ENCODE measurements around the gene GMDS.

Gene GMDS

DNA sequence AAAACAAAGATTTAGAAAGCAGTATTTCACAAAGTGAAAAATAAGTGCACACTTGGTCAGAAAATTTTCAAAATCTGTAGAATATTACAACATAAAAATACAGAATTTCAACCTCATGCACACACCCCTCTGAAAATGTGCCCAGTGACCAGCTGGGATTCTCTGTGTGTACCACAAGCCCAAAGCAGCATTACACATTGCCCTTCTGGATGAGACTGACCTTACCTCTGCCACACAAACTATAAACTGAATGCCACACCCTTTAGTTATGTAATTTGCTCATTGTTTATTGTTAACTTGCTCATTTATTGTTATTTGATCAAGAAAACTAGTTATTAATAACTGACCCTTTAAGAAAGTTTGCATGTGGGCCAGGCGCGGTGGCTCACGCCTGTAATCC, 332.7 kb downstream of the GMDS start:
- H2AFZ ChIP-seq (ENCODE audit: insufficient read depth, low read length, poor library complexity) = no peak overlapping the region
- H3K4me3 ChIP-seq (ENCODE audit: low read depth, low read length) = no peak overlapping the region
- no peak overlapping the region for H2BK120ac ChIP-seq (ENCODE audit: insufficient read depth, low read length, poor library complexity)
- no peak overlapping the region for H3K18ac ChIP-seq (ENCODE audit: low read length)
- H3K14ac ChIP-seq (ENCODE audit: low read length) = no peak overlapping the region
- H3K36me3 ChIP-seq (ENCODE audit: control insufficient read depth in 1 of 2, insufficient read depth in 2 of 2, low read length in 2 of 2) = no peaks in the 10 kb centered on the region
- H2AK5ac ChIP-seq (ENCODE audit: low read length) = no peak overlapping the region
- no peak overlapping the region for H3K4ac ChIP-seq (ENCODE audit: low read depth, low read length)
- no peak overlapping the region for H3K9ac ChIP-seq (ENCODE audit: low read length)
- no peak for DNase-seq
- H4K8ac ChIP-seq (ENCODE audit: low read depth, low read length) = no peak overlapping the region
- H2BK12ac ChIP-seq (ENCODE audit: low read length) = no peak overlapping the region
- no peak overlapping the region for H2BK5ac ChIP-seq (ENCODE audit: low read depth, low read length, poor library complexity)
- WGBS (ENCODE audit: extremely low coverage, insufficient coverage, insufficient read length) = no CpG with 5 or more reads among the region's 3 CpGs
- H3K27me3 ChIP-seq (ENCODE audit: insufficient read depth, low read length) = no peaks in the 10 kb centered on the region
- H3K79me2 ChIP-seq (ENCODE audit: control insufficient read depth, insufficient read depth, low read length, poor library complexity) = no peaks in the 10 kb centered on the region
- H4K91ac ChIP-seq (ENCODE audit: low read depth, low read length) = no peak overlapping the region
- H3K79me1 ChIP-seq (ENCODE audit: low read length) = no peaks in the 10 kb centered on the region
- H3K4me1 ChIP-seq (ENCODE audit: control insufficient read depth in 1 of 2, insufficient read depth in 2 of 2, low read length in 2 of 2) = peaks cover 4 to 6% of the 10 kb centered on the region in 2 experiments
- no peak overlapping the region for H3K23ac ChIP-seq (ENCODE audit: low read length)
- no peak overlapping the region for H3K4me2 ChIP-seq (ENCODE audit: low read length)
- no peaks in the 10 kb centered on the region for H3K9me3 ChIP-seq (ENCODE audit: insufficient read depth, low read depth, low read length)
- no peak overlapping the region for H4K12ac ChIP-seq (ENCODE audit: low read depth, low read length)
- H3K27ac ChIP-seq (ENCODE audit: low read depth, low read length) = no peak overlapping the region

- Histone ChIP-seq H3K4me1 (ENCODE audit: control insufficient read depth in 1 of 2, insufficient read depth in 2 of 2, low read length in 2 of 2) (no peaks in the 10 kb centered on the region), H2AK5ac (ENCODE audit: low read length) (no peak overlapping the region), H3K4me3 (ENCODE audit: low read depth, low read length) (no peak overlapping the region), H2BK12ac (ENCODE audit: low read length) (no peak overlapping the region), H4K12ac (ENCODE audit: low read depth, low read length) (no peak overlapping the region), H3K27me3 (ENCODE audit: insufficient read depth, low read length) (no peaks in the 10 kb centered on the region), H3K4ac (ENCODE audit: low read depth, low read length) (no peak overlapping the region), H2BK5ac (ENCODE audit: low read depth, low read length, poor library complexity) (no peak overlapping the region), H3K79me1 (ENCODE audit: low read length) (no peaks in the 10 kb centered on the region), H2AFZ (ENCODE audit: insufficient read depth, low read length, poor library complexity) (no peak overlapping the region), H3K18ac (ENCODE audit: low read length) (no peak overlapping the region), H3K9ac (ENCODE audit: low read length) (no peak overlapping the region), H3K14ac (ENCODE audit: low read length) (no peak overlapping the region), H2BK120ac (ENCODE audit: insufficient read depth, low read length, poor library complexity) (no peak overlapping the region), H3K4me2 (ENCODE audit: low read length) (no peak overlapping the region), H3K36me3 (ENCODE audit: control insufficient read depth in 1 of 2, insufficient read depth in 2 of 2, low read length in 2 of 2) (no peaks in the 10 kb centered on the region), H3K79me2 (ENCODE audit: control insufficient read depth, insufficient read depth, low read length, poor library complexity) (no peaks in the 10 kb centered on the region), H4K8ac (ENCODE audit: low read depth, low read length) (no peak overlapping the region), H4K91ac (ENCODE audit: low read depth, low read length) (no peak overlapping the region), H3K9me3 (ENCODE audit: insufficient read depth, low read depth, low read length) (no peaks in the 10 kb centered on the region), H3K27ac (ENCODE audit: low read depth, low read length) (no peak overlapping the region), H3K23ac (ENCODE audit: low read length) (no peak overlapping the region)
- no peak for DNase-seq
- no CpG with 5 or more reads among the region's 4 CpGs for WGBS (ENCODE audit: extremely low coverage, insufficient coverage, insufficient read length)
Observed at GRCh38 chr6:1911474-1911873, 333.9 kb downstream of the GMDS start.

DNA sequence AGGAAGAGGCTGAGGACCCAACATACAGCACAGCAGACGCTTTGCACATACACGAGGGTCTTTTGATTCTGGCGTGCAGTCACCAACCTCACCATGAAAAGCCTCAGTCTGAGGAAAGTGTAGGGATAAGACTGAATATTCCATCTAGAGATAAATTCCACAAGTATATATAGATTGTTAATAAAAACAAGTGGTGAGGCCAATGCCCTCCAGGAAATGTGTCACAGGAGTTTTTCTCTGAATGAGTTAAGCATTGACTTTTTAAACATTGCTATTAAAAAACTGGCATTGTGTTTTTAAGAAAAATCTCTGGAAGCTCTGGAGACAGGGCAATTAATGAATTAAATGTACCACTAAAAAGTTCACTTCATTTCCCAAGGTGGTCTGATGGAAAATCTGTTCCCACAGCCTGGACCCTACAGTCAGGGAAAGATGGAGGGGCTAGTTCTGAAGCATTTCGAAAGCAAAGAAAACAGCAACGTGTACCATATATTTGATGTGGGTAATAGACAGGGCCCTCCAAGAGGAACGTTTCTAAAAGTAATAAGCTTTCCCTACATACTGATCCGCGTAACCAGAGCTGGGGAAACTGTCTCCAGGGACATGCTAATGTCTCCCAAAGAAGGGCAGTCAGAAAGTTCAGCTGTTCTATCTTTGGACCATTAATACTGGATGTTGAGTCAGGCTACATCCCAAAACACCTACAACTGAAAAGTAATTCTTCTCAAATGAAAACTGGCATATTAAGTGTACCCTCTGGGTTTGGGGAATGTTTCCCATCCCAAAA, 334.6 kb downstream of the GMDS start:
- H3K23ac ChIP-seq (ENCODE audit: low read length) = no peak overlapping the region
- DNase-seq = no peak
- no peak overlapping the region for H4K12ac ChIP-seq (ENCODE audit: low read depth, low read length)
- no peak overlapping the region for H4K91ac ChIP-seq (ENCODE audit: low read depth, low read length)
- H3K36me3 ChIP-seq (ENCODE audit: control insufficient read depth in 1 of 2, insufficient read depth in 2 of 2, low read length in 2 of 2) = no peaks in the 10 kb centered on the region
- H2AK5ac ChIP-seq (ENCODE audit: low read length) = no peak overlapping the region
- no peaks in the 10 kb centered on the region for H3K79me1 ChIP-seq (ENCODE audit: low read length)
- no peak overlapping the region for H3K18ac ChIP-seq (ENCODE audit: low read length)
- H3K27me3 ChIP-seq (ENCODE audit: insufficient read depth, low read length) = no peaks in the 10 kb centered on the region
- no peaks in the 10 kb centered on the region for H3K9me3 ChIP-seq (ENCODE audit: insufficient read depth, low read depth, low read length)
- H2BK12ac ChIP-seq (ENCODE audit: low read length) = no peak overlapping the region
- no peak overlapping the region for H3K4ac ChIP-seq (ENCODE audit: low read depth, low read length)
- H3K4me2 ChIP-seq (ENCODE audit: low read length) = no peak overlapping the region
- H2AFZ ChIP-seq (ENCODE audit: insufficient read depth, low read length, poor library complexity) = no peak overlapping the region
- no peaks in the 10 kb centered on the region for H3K4me1 ChIP-seq (ENCODE audit: control insufficient read depth in 1 of 2, insufficient read depth in 2 of 2, low read length in 2 of 2)
- H3K4me3 ChIP-seq (ENCODE audit: low read depth, low read length) = no peak overlapping the region
- no peak overlapping the region for H2BK5ac ChIP-seq (ENCODE audit: low read depth, low read length, poor library complexity)
- H3K27ac ChIP-seq (ENCODE audit: low read depth, low read length) = no peak overlapping the region
- H3K14ac ChIP-seq (ENCODE audit: low read length) = no peak overlapping the region
- no peak overlapping the region for H3K9ac ChIP-seq (ENCODE audit: low read length)
- H3K79me2 ChIP-seq (ENCODE audit: control insufficient read depth, insufficient read depth, low read length, poor library complexity) = no peaks in the 10 kb centered on the region
- no CpG with 5 or more reads among the region's 8 CpGs for WGBS (ENCODE audit: extremely low coverage, insufficient coverage, insufficient read length)
- no peak overlapping the region for H4K8ac ChIP-seq (ENCODE audit: low read depth, low read length)
- H2BK120ac ChIP-seq (ENCODE audit: insufficient read depth, low read length, poor library complexity) = no peak overlapping the region

DNA sequence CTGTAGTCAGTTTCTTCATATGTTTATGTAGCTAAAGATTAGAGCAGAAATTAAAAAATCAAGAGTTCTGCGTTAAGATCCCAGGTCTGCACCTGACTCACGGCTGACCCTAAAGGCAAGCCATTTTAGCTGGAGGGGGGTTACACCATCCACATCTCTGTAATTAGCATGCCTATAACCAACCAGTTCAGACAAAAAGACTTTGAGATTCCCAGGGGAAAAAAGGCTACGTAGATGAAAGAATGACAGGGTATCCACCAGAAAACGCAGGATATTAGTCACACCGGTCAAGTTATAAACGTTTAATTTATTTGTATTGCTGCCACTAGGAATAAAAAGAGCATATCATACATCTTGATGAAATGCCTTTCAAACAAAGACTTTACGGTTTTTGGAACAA, 336.6 kb downstream of the GMDS start:
- DNase-seq = peak in 1 of 2 donors; percentile 31
- H3K23ac ChIP-seq (ENCODE audit: low read length) = no peak overlapping the region
- no CpG with 5 or more reads among the region's 7 CpGs for WGBS (ENCODE audit: extremely low coverage, insufficient coverage, insufficient read length)

More for the DNA sequence above, 336.6 kb downstream of the GMDS start:
- Histone ChIP-seq H3K27ac (ENCODE audit: low read depth, low read length) (no peak overlapping the region), H3K4me1 (ENCODE audit: control insufficient read depth in 1 of 2, insufficient read depth in 2 of 2, low read length in 2 of 2) (peaks cover 3 to 6% of the 10 kb centered on the region in 2 experiments), H3K9me3 (ENCODE audit: insufficient read depth, low read depth, low read length) (no peaks in the 10 kb centered on the region), H4K91ac (ENCODE audit: low read depth, low read length) (no peak overlapping the region), H3K4ac (ENCODE audit: low read depth, low read length) (no peak overlapping the region), H3K79me2 (ENCODE audit: control insufficient read depth, insufficient read depth, low read length, poor library complexity) (no peaks in the 10 kb centered on the region), H4K12ac (ENCODE audit: low read depth, low read length) (no peak overlapping the region), H3K27me3 (ENCODE audit: insufficient read depth, low read length) (no peaks in the 10 kb centered on the region), H2AK5ac (ENCODE audit: low read length) (no peak overlapping the region), H3K9ac (ENCODE audit: low read length) (no peak overlapping the region), H2BK5ac (ENCODE audit: low read depth, low read length, poor library complexity) (no peak overlapping the region), H2AFZ (ENCODE audit: insufficient read depth, low read length, poor library complexity) (no peak overlapping the region), H3K18ac (ENCODE audit: low read length) (no peak overlapping the region), H3K4me3 (ENCODE audit: low read depth, low read length) (no peak overlapping the region), H4K8ac (ENCODE audit: low read depth, low read length) (no peak overlapping the region), H3K36me3 (ENCODE audit: control insufficient read depth in 1 of 2, insufficient read depth in 2 of 2, low read length in 2 of 2) (no peaks in the 10 kb centered on the region), H2BK12ac (ENCODE audit: low read length) (no peak overlapping the region), H3K14ac (ENCODE audit: low read length) (no peak overlapping the region), H2BK120ac (ENCODE audit: insufficient read depth, low read length, poor library complexity) (no peak overlapping the region), H3K79me1 (ENCODE audit: low read length) (peaks cover 2% of the 10 kb centered on the region), H3K4me2 (ENCODE audit: low read length) (no peak overlapping the region)
